Placental epithelial cell (primary cell): ENCODE measurements around the gene PAX1. TPM values are rescaled to one million over a fixed set of nuclear protein-coding genes. Genes with fewer than 3 reads are reported as not detected.

Experiments
- small RNA-seq: library from RNA; depleted of rRNA; stranded (forward); fragments of <200 nt; gene quantifications from one replicate; pipeline ENCODE3, GENCODE V24; 2012
- total RNA-seq: library from RNA; depleted of rRNA; stranded (reverse); fragments of >200 nt; gene quantifications from 2 replicates; pipeline ENCODE4 v1.2.3, GENCODE V29; 2012

Gene PAX1
- total RNA-seq, result not detected in 2 replicates

GRCh38 chr20:21705575-21706260 lies at the start of gene PAX1:
TSS of gene PAX1 (plus strand) at chr20:21705664. CDS start at chr20:21705713, 49 bp downstream.

Small RNAs within 50 kb of the gene (small RNA-seq; reads per million reads assigned to genes)
- not detected for gene RPL41P1

Other genes with a start within 250 kb of the PAX1 start
- not detected in 2 replicates for gene NKX2-2, start 191.6 kb upstream of the PAX1 start, total RNA-seq